NCI-H345 treated with DMSO at 0.1 percent for 48 hours (cell line): ENCODE data around the gene CXCR5.

Experiments
- DNase-seq: peaks from one replicate; lab custom pipeline; 2025; ENCODE audit not compliant: unreplicated experiment; lab: John Stamatoyannopoulos, UW

CXCR5 gene

GRCh38 chr11:118897721-118898310, 14.1 kb downstream of the CXCR5 start:
- no peak for DNase-seq

- no peak for DNase-seq
Observed at GRCh38 chr11:118898400-118899295, 15.0 kb downstream of the CXCR5 start.

- no peak for DNase-seq
Observed at GRCh38 chr11:118899296-118899688, 15.6 kb downstream of the CXCR5 start.

GRCh38 chr11:118899706-118900360, 16.1 kb downstream of the CXCR5 start:
- DNase-seq = no peak

GRCh38 chr11:118900535-118901384, 17.1 kb downstream of the CXCR5 start:
- DNase-seq = no peak

GRCh38 chr11:118901494-118902335, 18.0 kb downstream of the CXCR5 start:
- DNase-seq = no peak

GRCh38 chr11:118902336-118903203, 18.9 kb downstream of the CXCR5 start:
- no peak for DNase-seq

GRCh38 chr11:118903204-118904015, 19.7 kb downstream of the CXCR5 start:
- DNase-seq = no peak

- DNase-seq = peak; percentile 59
Observed at GRCh38 chr11:118907051-118908042, 23.7 kb downstream of the CXCR5 start.

GRCh38 chr11:118908264-118908663, 24.6 kb downstream of the CXCR5 start:
- DNase-seq = no peak

- no peak for DNase-seq
Observed at GRCh38 chr11:118908901-118909618, 25.4 kb downstream of the CXCR5 start.

- DNase-seq = no peak
Observed at GRCh38 chr11:118909619-118910308, 26.1 kb downstream of the CXCR5 start.

GRCh38 chr11:118910309-118911112, 26.8 kb downstream of the CXCR5 start:
- no peak for DNase-seq

GRCh38 chr11:118911113-118911879, 27.6 kb downstream of the CXCR5 start:
- no peak for DNase-seq
